Measurements from ENCODE around the gene IGFL1.
"Not testable (repeated sequence)": the region's sequence is repeated elsewhere in the genome, so short reads cannot be mapped to it uniquely, and the experiment has no call there.

Gene IGFL1

GRCh38 chr19:46221981-46222610 lies 7.4 kb upstream of the IGFL1 start:
- DNase-seq (ENCODE audit: low spot score) = peak; percentile 35
- FAIRE-seq = no peak

DNA sequence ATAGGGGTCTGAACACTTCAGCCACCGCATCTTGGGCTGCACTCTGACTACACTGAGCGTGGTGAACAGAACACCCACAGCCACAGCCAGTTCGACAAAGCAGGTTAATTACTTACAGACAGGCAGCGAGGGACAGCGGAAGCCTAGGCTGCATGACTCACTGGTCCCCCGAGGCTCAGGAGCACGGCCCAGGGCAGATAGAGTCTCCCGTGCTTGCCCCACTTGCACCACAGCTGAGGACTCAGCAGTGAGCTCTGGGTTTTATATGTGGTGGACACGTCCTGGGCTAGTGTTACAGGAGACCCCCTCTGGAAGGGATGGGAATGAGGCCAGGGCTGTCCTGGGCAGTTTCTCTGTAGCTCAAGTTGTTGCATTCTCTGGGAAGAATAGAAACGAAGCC lies 5.8 kb upstream of the IGFL1 start:
- peak; percentile 77 for FAIRE-seq
- not testable (repeated sequence) for DNase-seq (ENCODE audit: low spot score)

DNA sequence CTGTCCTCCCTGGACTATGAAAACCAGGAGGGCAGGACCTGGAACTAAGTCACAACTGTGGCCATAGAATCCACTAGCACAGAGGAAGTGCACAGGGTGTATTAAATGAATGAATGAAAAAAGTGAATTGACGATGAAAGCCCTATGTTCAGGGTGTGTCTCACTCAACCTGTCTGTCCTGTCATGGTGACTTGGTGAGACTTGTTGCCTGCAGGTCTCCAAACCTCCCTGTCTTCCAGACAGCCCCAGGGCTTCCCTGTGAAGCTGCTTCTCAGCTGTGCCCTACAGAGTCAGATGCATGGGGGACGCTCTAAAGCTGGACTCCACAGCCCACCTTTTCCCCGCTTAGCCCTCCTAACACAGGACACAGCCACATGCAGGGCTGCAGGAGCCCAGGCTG lies 4.8 kb upstream of the IGFL1 start:
- FAIRE-seq (no peak), DNase-seq (ENCODE audit: low spot score) (no peak)

DNA sequence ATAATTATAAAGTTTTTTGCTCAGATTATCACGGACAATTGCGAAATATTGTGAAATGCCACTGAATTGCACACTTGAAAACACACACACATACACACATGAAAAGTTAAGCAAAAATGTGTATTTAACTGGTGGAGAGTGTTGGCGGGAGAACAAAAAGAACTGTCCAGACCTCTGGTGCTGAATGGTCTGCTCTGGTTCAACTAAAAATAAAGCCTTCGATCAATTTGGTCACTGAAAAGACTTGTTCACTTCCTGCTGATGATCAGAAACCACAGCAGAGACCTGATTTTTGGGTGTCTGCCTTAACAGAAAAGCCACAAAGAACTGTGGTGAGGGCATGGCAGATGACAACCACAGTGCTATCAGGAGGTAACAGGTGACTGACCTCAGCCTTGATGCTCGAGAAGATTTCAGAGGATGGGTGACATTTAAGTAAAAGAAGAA lies 4.0 kb upstream of the IGFL1 start:
- FAIRE-seq (no peak), DNase-seq (ENCODE audit: low spot score) (no peak)

- FAIRE-seq = no peak
- no peak for DNase-seq (ENCODE audit: low spot score)
Observed at GRCh38 chr19:46226438-46226973, 3.0 kb upstream of the IGFL1 start.

GRCh38 chr19:46232029-46232428 lies 2.5 kb downstream of the IGFL1 start:
- FAIRE-seq = no peak
- DNase-seq (ENCODE audit: low spot score) = no peak

DNA sequence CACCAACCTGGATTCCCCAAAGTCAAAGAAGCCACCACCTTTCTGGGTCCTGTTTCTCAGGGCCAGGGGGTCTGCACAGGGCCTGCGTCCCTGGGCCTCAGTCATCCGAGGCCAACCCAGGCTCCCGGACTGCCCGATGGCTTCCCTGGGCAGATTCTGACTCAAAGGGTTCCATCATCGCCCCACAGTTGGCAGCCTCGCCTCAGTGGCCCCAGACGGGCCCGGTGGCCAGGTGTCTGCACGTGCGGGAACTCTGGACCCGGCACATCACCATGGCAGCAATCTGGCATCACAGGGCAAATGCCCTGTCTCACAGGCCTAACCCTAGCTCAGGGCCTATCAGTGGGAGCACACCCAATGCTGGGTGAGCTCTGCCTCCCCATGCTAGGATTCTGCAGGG lies 2.9 kb downstream of the IGFL1 start:
- DNase-seq (ENCODE audit: low spot score) = no peak
- FAIRE-seq = no peak

DNA sequence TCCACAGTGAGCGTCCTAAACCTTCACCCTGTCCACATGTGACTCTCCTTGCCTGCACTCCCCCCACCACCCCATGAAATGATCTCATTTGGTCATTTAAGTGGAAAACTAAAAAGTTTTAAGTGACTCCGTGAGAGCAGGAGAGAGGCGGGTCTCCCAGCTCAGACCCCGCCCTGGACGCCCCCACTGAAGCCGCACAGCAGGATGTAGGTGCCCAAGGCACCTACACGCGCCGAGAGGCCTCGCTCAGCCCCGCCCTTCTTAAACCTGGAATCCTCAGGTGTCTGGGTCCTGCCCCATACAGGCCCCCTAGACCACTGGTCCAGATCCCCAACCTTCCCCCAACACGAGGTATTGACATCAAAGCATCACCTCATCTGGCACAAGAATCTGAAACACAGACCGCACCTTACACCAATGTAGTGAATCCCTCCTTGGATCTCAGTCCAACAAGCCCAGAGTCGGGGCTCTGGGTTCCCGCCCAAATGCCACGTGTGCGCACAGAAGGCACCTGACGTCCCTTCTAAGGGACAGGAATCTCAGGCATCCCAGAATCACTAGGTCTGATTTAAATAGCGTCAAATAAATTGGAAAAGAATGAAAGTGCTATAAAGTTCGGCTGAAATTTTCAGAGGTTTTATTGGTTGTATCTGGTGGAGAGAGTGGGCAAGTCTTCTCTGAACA lies 3.5 kb downstream of the IGFL1 start:
- DNase-seq (ENCODE audit: low spot score) (no peak), FAIRE-seq (no peak)

- not testable (repeated sequence) for FAIRE-seq; DNase-seq (ENCODE audit: low spot score)
Observed at GRCh38 chr19:46233871-46234270, 4.3 kb downstream of the IGFL1 start.

DNA sequence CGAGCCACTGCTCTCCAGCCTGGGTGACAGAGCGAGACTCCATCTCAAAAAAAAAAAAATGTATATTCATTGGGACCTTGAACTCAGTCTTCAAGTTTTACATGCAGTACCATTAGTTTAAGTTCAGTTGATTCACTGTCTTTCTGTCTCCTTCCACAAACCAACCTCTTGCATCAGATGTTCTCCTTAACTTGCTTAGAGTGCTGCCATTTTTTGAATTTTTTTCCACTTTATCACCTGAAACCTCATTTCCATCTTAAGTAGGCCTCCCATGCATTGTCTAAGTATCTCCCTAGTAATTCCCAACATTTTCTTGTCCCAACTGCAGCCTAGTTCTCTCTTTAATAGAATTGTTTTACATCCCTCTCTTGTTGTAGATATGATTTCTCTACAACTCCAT lies 8.6 kb downstream of the IGFL1 start:
- FAIRE-seq; DNase-seq (ENCODE audit: low spot score): not testable (repeated sequence)

DNA sequence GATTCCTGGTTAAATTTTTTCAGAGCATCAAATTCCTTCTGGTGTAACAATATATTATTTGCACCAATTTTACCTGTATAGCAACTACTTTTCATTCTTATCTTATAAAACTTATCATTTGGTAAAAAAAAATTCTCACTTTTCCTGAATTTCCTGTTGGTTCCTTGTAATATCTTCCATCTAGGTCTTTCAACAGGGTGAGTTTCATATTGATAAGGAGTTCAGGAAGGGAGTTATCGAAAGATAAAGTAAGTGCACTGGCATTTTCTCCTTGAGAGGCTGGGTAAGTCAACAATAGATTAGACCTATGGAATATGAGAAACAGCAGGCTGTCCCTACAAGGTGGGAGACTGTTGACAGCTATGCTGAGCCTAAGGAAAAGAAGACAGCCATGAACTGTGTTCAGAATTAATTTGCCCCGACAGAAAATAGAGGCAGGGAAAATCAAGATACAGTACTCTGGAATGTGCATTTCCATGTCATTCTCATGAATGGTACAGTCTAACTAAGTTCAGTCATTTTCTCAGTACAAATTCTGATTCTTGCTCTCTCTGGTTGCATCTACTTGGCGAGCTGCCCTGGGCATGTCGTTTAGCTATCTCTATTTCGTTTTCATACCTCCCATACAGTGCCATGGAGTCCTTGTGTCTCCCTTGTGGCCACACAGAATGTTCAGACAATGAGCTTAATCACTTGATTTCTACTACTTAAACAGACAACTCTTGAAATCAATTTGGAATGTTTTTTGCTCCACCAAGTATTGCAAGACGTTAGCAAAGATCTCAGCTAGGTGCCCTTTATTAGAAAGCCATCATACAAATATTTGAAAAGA lies 9.9 kb downstream of the IGFL1 start:
- no peak for FAIRE-seq
- DNase-seq (ENCODE audit: low spot score) = no peak

DNA sequence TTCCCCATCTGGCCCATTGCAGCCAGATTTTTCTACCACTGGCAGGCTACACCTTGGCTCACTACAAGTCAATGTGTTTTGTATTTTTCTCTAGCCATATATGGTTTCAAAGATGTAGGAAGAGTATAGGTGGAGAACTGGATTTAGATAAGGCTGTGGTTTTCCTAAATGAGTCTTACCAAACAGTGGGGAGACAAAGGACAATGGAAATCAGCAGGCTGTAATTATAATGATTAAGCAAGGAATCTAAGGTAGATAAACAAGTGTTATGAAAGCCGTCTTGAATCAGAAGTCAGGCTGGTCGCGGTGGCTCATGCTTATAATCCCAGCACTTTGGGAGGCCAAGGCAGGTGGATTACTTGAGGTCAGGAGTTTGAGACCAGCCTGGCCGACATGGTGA lies 11.2 kb downstream of the IGFL1 start:
- FAIRE-seq (no peak), DNase-seq (ENCODE audit: low spot score) (no peak)

- FAIRE-seq (no peak), DNase-seq (ENCODE audit: low spot score) (no peak)
Observed at GRCh38 chr19:46241626-46242025, 12.1 kb downstream of the IGFL1 start.

DNA sequence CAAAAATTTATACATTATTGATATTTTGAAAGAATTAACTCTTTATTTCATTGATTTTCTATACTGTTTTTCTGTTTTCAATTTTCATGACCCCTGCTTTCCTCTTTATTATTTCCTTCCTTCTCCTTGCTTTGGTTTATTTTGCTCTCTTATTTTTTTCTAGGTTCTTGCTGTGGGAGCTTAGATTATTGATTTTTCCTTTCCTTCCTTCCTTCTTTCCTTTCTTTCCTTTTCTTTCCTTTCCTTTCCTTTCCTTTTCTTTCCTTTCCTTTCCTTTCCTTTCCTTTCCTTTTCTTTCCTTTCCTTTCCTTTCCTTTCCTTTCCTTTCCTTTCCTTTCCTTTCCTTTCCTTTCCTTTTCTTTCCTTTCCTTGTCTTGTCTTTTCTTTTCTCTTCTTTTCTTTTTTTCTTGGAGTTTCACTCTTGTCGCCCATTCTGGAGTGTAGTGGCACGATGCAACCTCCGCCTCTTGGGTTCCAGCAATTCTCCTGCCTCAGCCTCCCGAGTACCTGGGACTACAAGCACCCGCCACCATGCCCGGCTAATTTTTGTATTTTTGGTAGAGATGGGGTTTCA lies 13.6 kb downstream of the IGFL1 start:
- FAIRE-seq; DNase-seq (ENCODE audit: low spot score): not testable (repeated sequence)

GRCh38 chr19:46250076-46250735 lies 20.7 kb downstream of the IGFL1 start:
- DNase-seq (ENCODE audit: low spot score) (no peak), FAIRE-seq (no peak)

- DNase-seq (ENCODE audit: low spot score) (no peak), FAIRE-seq (no peak)
Observed at GRCh38 chr19:46251416-46251815, 21.9 kb downstream of the IGFL1 start.

- FAIRE-seq (no peak), DNase-seq (ENCODE audit: low spot score) (no peak)
Observed at GRCh38 chr19:46254776-46255175, 25.2 kb downstream of the IGFL1 start.

- FAIRE-seq (no peak), DNase-seq (ENCODE audit: low spot score) (no peak)
Observed at GRCh38 chr19:46256855-46257254, 27.3 kb downstream of the IGFL1 start.

- not testable (repeated sequence) for DNase-seq (ENCODE audit: low spot score); FAIRE-seq
Observed at GRCh38 chr19:46261501-46261900, 32.0 kb downstream of the IGFL1 start.

GRCh38 chr19:46262684-46263296 lies 33.2 kb downstream of the IGFL1 start:
- FAIRE-seq (peak; percentile 94), DNase-seq (ENCODE audit: low spot score) (peak; percentile 80)

- FAIRE-seq; DNase-seq (ENCODE audit: low spot score): not testable (repeated sequence)
Observed at GRCh38 chr19:46264801-46265200, 35.3 kb downstream of the IGFL1 start.

Measured in RCC 7860 (cell line).